Hepatocyte (in vitro differentiated cells): ENCODE results near the gene MAD1L1.

ENCODE experiments used
- CTCF ChIP-seq: fragments of 200-600 bp; sonication (generic); IDR thresholded peaks from 2 replicates; pipeline ENCODE4 v1.5.1; 2016; ENCODE audit warnings: antibody characterized with exemption, mild to moderate bottlenecking; ENCODE audit not compliant: poor library complexity
- EZH2 ChIP-seq: fragments of 200-600 bp; sonication (generic); IDR thresholded peaks from 2 replicates; pipeline ENCODE4 v1.6.1; 2016; ENCODE audit warnings: antibody characterized with exemption, mild to moderate bottlenecking, borderline replicate concordance
- EZH2phosphoT487 ChIP-seq: fragments of 200-600 bp; sonication (generic); IDR thresholded peaks from one replicate; pipeline ENCODE4 v1.6.1; 2018; ENCODE audit warnings: antibody characterized with exemption, mild to moderate bottlenecking, low read depth, moderate library complexity; ENCODE audit not compliant: unreplicated experiment, severe bottlenecking

GRCh38 chr7:1846331-1847065 is 386.2 kb downstream of the MAD1L1 start:
- no peak for TF ChIP-seq CTCF
- no peak for TF ChIP-seq EZH2phosphoT487
- TF ChIP-seq EZH2 = no peak
